AG10803 (cell line): ENCODE data around the gene UROS.

Source experiments
- DNase-seq: peaks from one replicate; pipeline ENCODE4 v3.0.0; 2010; ENCODE audit warnings: low read depth
- H3K4me3 ChIP-seq: 2 replicates; pipeline ENCODE4 v1.5.1; 2011; ENCODE audit warnings: mild to moderate bottlenecking, low read length, control low read depth
- TF ChIP-seq, protein P1 (sequence below): conservative IDR thresholded peaks from 2 replicates; pipeline ENCODE4 v1.5.1; 2011; ENCODE audit warnings: mild to moderate bottlenecking, low read length, control low read depth, inconsistent platforms

The UROS gene

DNA sequence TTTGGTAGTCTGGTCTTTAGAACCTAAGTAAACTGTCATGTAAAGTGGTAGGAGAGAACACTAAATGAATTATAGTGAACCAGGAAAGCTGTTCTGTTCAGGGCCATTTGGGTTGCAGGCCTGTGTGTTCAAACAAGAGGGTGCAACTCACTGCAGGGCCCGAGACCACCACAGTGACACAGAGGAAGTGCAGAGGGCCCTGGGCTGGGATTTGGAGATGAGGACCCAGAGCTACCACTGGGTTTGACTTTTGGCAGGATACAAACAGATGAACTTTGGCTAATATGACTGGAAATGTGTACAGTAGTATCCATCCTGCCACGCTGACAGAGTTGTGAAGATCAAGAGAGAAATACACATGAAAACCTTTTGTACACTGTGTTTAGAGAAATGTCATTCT lies 57.2 kb downstream of the UROS start:
- TF ChIP-seq, protein P1, sequence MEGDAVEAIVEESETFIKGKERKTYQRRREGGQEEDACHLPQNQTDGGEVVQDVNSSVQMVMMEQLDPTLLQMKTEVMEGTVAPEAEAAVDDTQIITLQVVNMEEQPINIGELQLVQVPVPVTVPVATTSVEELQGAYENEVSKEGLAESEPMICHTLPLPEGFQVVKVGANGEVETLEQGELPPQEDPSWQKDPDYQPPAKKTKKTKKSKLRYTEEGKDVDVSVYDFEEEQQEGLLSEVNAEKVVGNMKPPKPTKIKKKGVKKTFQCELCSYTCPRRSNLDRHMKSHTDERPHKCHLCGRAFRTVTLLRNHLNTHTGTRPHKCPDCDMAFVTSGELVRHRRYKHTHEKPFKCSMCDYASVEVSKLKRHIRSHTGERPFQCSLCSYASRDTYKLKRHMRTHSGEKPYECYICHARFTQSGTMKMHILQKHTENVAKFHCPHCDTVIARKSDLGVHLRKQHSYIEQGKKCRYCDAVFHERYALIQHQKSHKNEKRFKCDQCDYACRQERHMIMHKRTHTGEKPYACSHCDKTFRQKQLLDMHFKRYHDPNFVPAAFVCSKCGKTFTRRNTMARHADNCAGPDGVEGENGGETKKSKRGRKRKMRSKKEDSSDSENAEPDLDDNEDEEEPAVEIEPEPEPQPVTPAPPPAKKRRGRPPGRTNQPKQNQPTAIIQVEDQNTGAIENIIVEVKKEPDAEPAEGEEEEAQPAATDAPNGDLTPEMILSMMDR = no peak
- DNase-seq = no peak

GRCh38 chr10:125762692-125763648 lies 60.1 kb downstream of the UROS start:
- DNase-seq = no peak
- no peak overlapping the region for H3K4me3 ChIP-seq
- TF ChIP-seq, protein P1 = no peak

More for the DNA sequence above, 57.2 kb downstream of the UROS start:
- H3K4me3 ChIP-seq = no peak overlapping the region

GRCh38 chr10:125761961-125762360 lies 61.1 kb downstream of the UROS start:
- DNase-seq = no peak
- no peak overlapping the region for H3K4me3 ChIP-seq
- TF ChIP-seq, protein P1 = no peak

DNA sequence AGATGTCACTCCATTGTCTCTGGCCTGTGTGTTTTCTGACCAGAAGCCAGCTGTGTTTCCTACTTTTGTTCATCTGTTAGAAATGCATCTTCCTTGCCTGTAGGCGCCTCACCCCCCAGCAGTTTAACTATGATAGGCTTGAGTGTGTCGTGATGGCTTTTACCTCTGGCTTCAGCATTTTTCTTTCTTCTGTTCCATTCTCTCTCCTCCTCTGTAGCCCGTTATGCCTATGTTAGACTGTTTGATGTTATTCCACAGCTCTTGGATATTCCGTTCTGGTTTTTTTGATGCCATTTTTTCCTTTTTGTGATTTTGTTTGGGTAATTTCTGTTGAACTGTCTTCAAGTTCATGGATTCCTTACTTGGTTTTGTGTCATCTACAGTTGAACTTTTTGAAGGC lies 65.3 kb downstream of the UROS start:
- no peak for DNase-seq
- no peak overlapping the region for H3K4me3 ChIP-seq
- TF ChIP-seq, protein P1 = no peak

- TF ChIP-seq, protein P1 = no peak
- DNase-seq = no peak
- no peak overlapping the region for H3K4me3 ChIP-seq
Observed at GRCh38 chr10:125756853-125757487, 66.1 kb downstream of the UROS start.

DNA sequence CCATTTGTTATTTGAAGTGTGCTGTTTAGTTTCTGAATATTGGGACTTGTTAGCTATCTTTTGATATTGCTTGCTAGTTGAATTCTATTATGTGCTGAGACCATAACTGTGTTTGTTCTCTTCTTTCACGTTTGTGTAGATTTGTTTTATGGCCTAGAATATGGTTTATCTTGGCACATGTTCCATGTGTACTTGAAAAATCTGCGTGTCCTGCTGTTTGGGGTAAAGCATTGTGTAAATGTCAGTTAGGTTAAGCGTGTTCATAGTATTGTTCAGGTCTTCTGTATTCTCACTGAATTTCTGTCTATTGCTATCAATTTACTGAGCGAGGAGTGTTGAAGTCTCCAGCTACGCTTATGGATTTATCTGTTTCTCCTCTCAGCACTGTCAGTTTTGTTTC lies 66.9 kb downstream of the UROS start:
- no peak for DNase-seq
- TF ChIP-seq, protein P1 = no peak
- no peak overlapping the region for H3K4me3 ChIP-seq

- no peak overlapping the region for H3K4me3 ChIP-seq
- no peak for DNase-seq
- TF ChIP-seq, protein P1 = no peak
Observed at GRCh38 chr10:125747417-125747816, 75.6 kb downstream of the UROS start.
